HG02571 (cell line): ENCODE data around the gene PRKCSH.
"Not testable (repeated sequence)": the region's sequence is repeated elsewhere in the genome, so short reads cannot be mapped to it uniquely, and the experiment has no call there.

Experiments used
- ATAC-seq: cut with Tn5 transposase; IDR thresholded peaks from one replicate; pipeline ENCODE4 v1.9.1; 2021; ENCODE audit warnings: mild to moderate bottlenecking, moderate library complexity; ENCODE audit not compliant: unreplicated experiment

PRKCSH gene

GRCh38 chr19:11450570-11451326 lies 15.3 kb downstream of the PRKCSH start:
- no peak for ATAC-seq

- ATAC-seq, result no peak
Measured at GRCh38 chr19:11451327-11451870, 16.0 kb downstream of the PRKCSH start.

- ATAC-seq, result no peak
Measured at GRCh38 chr19:11451871-11452619, 16.6 kb downstream of the PRKCSH start.

- ATAC-seq, result no peak
Measured at GRCh38 chr19:11452620-11453310, 17.3 kb downstream of the PRKCSH start.

GRCh38 chr19:11453468-11454341 lies 18.3 kb downstream of the PRKCSH start:
- no peak for ATAC-seq

GRCh38 chr19:11455233-11455554 lies 19.8 kb downstream of the PRKCSH start:
- not testable (repeated sequence) for ATAC-seq

GRCh38 chr19:11456659-11457058 lies 21.2 kb downstream of the PRKCSH start:
- ATAC-seq, result no peak

GRCh38 chr19:11457115-11457514 lies 21.7 kb downstream of the PRKCSH start:
- ATAC-seq, result no peak

GRCh38 chr19:11457831-11458230 lies 22.4 kb downstream of the PRKCSH start:
- ATAC-seq, result no peak

GRCh38 chr19:11458236-11458900 lies 22.9 kb downstream of the PRKCSH start:
- ATAC-seq, result no peak

- ATAC-seq, result not testable (repeated sequence)
Measured at GRCh38 chr19:11458912-11459311, 23.5 kb downstream of the PRKCSH start.

- no peak for ATAC-seq
Measured at GRCh38 chr19:11460207-11460606, 24.8 kb downstream of the PRKCSH start.

- no peak for ATAC-seq
Measured at GRCh38 chr19:11461453-11461852, 26.0 kb downstream of the PRKCSH start.

GRCh38 chr19:11463391-11463790 lies 28.0 kb downstream of the PRKCSH start:
- ATAC-seq, result no peak

GRCh38 chr19:11464333-11465265 lies 29.2 kb downstream of the PRKCSH start:
- ATAC-seq, result no peak

GRCh38 chr19:11465600-11465999 lies 30.2 kb downstream of the PRKCSH start:
- no peak for ATAC-seq

GRCh38 chr19:11468266-11468845 lies 32.9 kb downstream of the PRKCSH start:
- not testable (repeated sequence) for ATAC-seq

- ATAC-seq, result no peak
Measured at GRCh38 chr19:11473725-11474124, 38.3 kb downstream of the PRKCSH start.

- ATAC-seq, result not testable (repeated sequence)
Measured at GRCh38 chr19:11475343-11475742, 39.9 kb downstream of the PRKCSH start.
